Endometrial microvascular endothelial cells (primary cell): ENCODE results near the gene NHLH2. TPM values are rescaled to one million over a fixed set of nuclear protein-coding genes. Genes with fewer than 3 reads are reported as not detected.

ENCODE experiments used
- in situ Hi-C: cut with HindIII; loops from 2 replicates; pipeline ENCODE4 v1.10.0; 2017; ENCODE audit warnings: low sequenced_read_pairs, low pct_unique_long_range_greater_than_20kb; ENCODE audit errors: inconsistent ontology term
- total RNA-seq: library from RNA; depleted of rRNA; stranded (reverse); fragments of >200 nt; gene quantifications from one replicate; pipeline ENCODE4 v1.2.3, GENCODE V29; 2015; ENCODE audit errors: inconsistent ontology term

The NHLH2 gene
- not detected for total RNA-seq

DNA sequence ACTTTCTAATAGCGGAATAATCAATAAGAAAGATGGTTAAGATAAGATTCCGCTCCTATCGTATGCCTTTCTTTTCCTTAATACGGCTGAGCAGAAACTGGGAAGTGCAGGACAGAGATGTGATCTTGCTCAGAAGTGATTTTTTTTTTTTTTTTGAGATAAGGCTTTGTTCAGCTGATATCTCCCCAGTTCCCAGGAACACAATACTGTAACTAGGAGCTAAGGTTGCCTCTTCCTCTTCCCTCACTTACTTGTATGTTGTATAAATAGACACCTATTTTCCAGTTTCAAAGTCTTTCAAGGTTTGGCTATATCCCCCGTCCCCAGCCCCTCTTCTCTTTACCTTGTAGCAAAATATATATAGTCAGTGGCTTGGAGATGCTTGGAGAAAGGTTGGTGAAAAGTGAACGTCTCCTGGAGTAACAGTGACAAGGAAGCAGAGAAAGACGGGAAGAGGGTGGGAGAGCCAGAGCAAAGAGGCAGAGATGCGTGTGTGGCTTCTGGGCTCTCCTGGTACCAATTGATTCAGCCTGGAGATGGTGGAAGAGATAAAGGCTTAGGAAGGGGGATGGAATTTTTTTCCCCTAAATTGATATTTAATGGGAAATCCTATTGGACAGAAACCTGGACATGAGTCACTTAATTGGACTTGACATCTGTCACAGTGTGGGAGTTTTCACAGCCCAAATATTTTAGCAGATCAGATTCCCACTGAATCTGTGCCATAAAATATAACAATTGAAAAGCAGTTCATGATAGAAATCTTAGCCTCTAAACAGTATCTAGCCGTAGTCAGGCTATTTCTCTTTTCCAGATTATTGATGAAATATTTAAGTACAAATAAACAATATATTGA lies at the start of gene NHLH2:
NHLH2 (minus strand) TSS at position 522 of the 856 bp plus-strand sequence. CDS start 2,754 bp downstream, outside the sequence.
- in situ Hi-C loops = no loop called here

- in situ Hi-C loops = no loop called here
Measured at GRCh38 chr1:115890580-115890979, 49.7 kb upstream of the NHLH2 start.

DNA sequence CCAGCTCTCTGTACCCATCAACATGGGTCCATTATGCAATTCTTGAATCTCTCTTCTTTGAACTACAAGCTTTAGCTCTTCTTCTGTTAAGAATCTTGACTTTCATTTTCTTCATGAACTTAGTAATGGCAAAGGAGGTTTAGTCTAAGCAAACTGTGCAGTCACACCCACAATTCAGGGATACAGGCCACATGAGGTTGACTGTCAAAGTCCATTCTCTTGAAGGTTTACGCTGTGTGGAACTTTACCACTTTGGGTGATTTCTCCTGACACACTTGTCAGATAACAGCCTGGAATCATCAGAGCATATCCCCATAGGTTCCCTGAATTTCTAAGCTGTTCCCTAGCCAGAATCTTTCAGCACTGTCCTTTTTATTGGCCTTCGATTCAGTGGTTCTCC lies 48.0 kb upstream of the NHLH2 start:
- in situ Hi-C loops = no loop called here

DNA sequence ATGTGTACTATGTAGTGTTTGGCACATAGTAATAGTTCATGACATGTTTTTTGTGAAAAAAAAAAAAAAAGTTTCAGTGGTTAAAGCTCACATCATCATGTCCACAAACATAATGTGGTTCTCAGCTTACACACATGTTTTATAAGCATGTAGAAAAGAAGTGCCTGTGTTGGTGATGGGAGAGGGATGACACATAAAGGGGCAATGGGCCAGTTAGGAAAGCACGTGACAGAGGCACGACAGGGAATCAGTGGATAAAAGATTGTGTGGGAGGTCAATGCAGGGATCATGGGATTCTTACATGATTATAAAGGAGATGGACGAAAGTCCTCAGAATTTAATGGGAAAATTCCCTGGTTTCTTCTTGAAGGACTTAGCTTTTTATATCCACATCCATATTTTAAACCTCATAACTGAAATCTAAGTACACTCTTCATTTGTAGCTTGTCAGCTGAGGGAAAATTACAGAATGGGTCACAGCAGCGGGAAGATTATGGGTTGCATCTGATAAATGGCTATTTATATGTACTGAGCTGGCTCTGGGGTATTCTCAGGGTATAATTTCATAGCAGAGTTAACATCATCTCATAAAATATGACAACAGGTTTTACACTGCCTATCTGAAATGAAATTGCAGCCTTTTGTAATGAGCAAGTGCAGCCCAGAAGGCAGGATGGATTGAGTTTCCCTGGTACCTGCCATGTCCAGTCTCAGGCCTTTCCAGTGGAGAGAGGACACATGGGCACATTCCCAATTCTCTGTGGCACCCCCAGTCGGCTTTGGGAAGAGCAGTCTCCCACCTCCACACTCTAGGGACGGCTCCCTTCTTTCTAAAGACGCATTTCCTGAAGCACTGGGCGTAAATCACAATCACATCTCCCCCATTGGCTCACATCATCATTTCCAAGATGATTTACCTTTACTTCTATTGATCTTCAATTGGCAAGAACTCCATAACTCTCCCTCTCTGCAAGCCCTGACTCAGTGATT lies 42.3 kb upstream of the NHLH2 start:
- in situ Hi-C loops = no loop called here

DNA sequence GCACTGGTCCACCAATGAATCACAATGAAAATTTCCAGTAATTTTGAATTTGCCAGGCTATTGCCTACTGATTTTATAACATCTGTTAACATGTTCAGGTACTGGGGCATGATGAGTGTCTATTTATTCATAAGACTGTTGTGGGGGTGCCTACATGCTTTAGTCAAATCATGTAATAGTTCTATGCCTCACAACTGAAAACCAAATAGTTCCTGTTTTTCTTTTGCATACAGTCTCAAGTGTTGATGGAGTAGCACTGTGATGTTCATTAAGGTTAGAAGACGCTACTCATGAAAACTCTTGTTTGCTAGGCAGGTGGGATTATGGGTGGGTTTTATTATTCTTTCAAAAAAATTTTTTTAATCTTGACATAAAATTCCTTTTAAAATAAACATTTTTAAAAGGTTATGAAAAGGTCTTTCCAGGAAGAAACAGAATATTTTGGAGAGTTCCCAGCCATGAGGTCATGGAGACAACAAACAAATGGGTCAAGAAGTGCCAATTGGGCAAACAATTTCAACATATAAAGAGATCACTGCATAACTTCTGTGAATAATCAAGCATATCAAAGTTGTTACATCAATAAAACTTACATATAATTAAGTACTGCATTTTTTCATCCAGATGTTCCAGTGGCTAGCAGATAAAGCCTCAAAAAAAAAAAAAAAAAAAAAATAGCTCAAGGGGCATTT lies 40.2 kb upstream of the NHLH2 start:
- in situ Hi-C loops = no loop called here

DNA sequence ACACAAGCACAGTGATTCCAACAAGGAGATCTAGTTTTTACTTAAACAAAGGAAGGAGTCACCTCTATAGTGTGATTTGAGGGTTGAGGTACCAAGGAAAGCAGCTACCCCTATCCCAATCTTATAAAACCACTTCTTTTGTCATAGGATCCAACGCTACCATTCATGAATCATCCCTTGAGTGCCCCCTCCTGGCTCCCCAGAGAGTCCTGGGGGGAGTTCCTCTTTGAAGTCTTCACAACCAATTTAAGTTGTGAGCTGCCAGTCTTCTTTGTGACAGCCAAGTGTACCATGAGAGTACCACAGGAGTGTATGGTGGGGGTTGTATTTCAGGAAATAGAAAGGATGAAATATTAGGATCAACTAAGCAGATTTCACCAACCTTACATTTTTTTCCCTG lies 39.1 kb upstream of the NHLH2 start:
- in situ Hi-C loops = no loop called here

DNA sequence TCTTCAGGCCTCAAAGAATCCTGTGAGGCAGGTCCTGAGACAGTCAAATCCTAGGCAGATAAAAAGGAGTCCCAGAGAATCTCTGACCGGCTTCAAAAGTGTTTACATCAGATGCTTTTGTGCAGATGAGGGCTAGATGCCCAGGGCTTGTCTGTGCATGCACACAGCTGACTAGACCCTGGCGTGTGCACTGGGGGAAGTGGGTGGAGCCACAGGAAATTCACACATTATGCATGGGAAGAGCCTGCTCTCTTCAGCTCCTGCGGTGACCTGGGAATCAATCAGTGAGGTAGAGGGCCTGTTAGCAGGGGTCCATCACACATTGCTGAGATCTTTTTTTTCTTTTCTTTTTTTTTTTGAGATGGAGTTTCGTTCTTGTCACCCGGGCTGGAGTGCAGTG lies 36.6 kb upstream of the NHLH2 start:
- in situ Hi-C loops = no loop called here

DNA sequence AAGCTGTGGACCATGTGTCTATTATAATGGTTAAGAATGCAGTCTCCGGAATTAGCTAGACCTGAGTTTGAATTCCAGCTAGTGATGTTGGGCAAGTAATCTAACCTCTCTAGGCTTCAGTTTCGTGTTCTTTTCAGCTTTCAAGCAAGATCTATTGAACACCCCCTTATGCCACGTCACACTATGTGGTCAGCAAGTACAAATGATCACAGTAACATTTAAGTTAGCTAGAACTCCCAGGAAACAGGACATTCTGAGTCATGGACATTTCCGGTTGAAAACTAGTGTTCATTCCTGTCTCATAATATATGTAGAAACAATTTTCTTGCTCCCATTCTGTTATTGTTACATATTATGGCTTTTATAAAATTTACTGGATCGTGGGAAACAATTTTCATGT lies 34.0 kb upstream of the NHLH2 start:
- in situ Hi-C loops = no loop called here

GRCh38 chr1:115874497-115874896 lies 33.6 kb upstream of the NHLH2 start:
- in situ Hi-C loops = no loop called here

GRCh38 chr1:115873184-115873583 lies 32.3 kb upstream of the NHLH2 start:
- in situ Hi-C loops = no loop called here

DNA sequence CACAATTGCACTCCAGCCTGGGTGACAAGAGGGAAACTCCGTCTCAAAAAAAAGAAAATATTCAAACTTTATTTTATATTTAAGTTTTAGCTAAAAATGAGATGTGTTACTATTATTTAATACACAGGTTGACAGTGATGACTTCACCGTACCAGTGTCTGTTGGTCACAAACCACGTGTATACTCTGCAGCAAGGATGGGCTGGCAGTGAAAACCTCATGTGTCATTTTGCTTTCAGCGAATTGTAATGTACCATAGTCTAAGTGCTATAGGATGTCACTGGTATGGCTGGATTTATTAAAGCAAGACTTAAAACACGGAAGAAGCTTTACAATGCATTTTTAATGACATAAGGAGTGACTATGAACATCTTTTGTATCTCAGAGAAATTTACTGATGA lies 28.1 kb upstream of the NHLH2 start:
- in situ Hi-C loops = no loop called here

- in situ Hi-C loops = no loop called here
Measured at GRCh38 chr1:115867216-115867615, 26.3 kb upstream of the NHLH2 start.

DNA sequence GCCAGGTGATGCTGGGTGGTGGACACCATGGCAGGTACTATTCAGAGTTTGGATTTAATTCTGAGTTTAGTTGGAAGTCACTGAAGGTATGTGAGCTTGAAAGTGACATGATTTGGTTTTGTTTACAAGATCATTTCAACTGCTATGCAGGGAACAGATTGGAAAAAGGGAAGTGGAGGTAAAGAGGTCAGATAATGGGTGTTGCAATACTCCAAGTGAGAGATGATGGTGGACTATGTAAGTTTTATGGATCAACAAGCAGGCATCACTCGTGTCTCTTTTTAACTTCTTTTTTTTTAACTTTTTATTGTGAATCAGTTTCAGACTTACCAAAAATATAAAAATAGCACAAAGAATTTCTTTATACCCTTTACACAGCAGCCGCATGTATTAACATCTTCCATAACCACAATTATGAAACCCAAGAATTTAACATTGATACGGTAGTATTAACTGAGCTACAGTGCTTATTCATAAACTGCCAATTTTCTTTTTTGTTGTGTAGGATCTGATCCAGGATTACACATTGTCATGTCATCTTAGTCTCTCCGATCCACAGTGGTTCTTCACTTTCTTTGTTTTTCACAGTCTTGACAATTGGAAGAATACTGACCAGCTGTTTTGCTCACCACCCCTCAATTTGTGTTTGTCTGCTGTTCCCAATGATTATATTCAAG lies 24.9 kb upstream of the NHLH2 start:
- in situ Hi-C loops = no loop called here

GRCh38 chr1:115862403-115862802 lies 21.5 kb upstream of the NHLH2 start:
- in situ Hi-C loops = no loop called here

GRCh38 chr1:115854005-115854404 lies 13.1 kb upstream of the NHLH2 start:
- in situ Hi-C loops = no loop called here

GRCh38 chr1:115850937-115851336 lies 10.0 kb upstream of the NHLH2 start:
- in situ Hi-C loops = no loop called here

DNA sequence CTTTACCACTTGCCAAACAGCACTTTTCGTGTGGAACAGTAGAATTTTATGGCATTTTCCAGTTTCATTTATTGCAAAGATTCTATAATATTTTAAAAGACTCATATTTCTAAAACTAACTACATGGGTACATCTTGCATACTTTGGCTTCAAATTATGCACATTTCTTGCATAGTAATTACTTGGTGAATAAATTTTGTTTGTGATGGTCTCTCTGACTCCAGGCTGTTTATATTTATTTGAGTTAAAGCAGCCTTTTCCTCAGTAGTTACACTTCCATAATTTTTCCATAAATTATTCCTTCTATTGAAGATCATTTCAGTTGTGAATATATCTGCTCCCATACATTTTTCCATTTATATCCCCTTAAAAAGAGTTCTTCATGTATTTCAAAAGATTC lies 6.9 kb upstream of the NHLH2 start:
- in situ Hi-C loops = no loop called here

DNA sequence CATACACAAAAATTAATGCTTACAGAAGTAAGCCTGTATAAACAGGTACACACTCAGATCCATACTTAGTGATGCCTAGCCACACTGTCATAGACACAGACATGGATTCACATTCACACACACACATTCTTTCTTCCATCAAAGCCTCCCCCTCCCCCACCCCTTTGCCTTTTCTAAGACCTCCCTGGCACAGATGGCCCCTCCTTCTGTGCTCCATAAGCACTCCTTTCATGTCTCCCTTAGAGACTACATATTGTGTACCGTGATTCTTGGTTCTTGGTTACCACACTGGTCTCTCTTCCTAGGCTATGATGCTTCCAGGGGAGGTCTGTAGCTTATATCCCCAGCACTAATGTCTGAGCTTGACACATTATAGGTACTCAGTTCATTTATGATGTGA lies 2.0 kb upstream of the NHLH2 start:
- in situ Hi-C loops = no loop called here
